Mesenchymal stem cell (in vitro differentiated cells and primary cell): ENCODE results near the gene AHNAK2.

Source experiments
- DNase-seq: peaks from one replicate; pipeline ENCODE4 v3.0.0-alpha.2; 2013
- H2AFZ ChIP-seq: one replicate; pipeline ENCODE4 v1.6.1; 2013; ENCODE audit warnings: low read depth, mild to moderate bottlenecking, control low read depth, inconsistent platforms, low read length, moderate library complexity
- H2AK5ac ChIP-seq: 2 replicates; pipeline ENCODE4 v1.6.1; 2013; ENCODE audit warnings: low read length, moderate library complexity, mild to moderate bottlenecking, inconsistent platforms; ENCODE audit not compliant: severe bottlenecking
- H2BK120ac ChIP-seq: one replicate; pipeline ENCODE4 v1.6.1; 2013; ENCODE audit warnings: low read depth, mild to moderate bottlenecking, inconsistent platforms, low read length, moderate library complexity
- H2BK12ac ChIP-seq, 2 experiments: one replicate each; pipeline ENCODE4 v1.6.1; 2013; ENCODE audit warnings: inconsistent platforms in 2 of 2, low read length in 2 of 2, mild to moderate bottlenecking in 2 of 2, moderate library complexity in 2 of 2, control low read depth in 1 of 2
- H2BK15ac ChIP-seq: one replicate; pipeline ENCODE4 v1.6.1; 2013; ENCODE audit warnings: mild to moderate bottlenecking, low read depth, inconsistent platforms; ENCODE audit not compliant: poor library complexity, severe bottlenecking
- H2BK5ac ChIP-seq: 2 replicates; pipeline ENCODE4 v1.6.1; 2013; ENCODE audit warnings: low read depth, mild to moderate bottlenecking, low read length, control low read depth, inconsistent platforms; ENCODE audit not compliant: poor library complexity, severe bottlenecking
- H3K14ac ChIP-seq, 2 experiments: one replicate each; pipeline ENCODE4 v1.6.1; 2013; ENCODE audit warnings: inconsistent platforms in 2 of 2, low read length in 2 of 2, control low read depth in 1 of 2, mild to moderate bottlenecking in 1 of 2, moderate library complexity in 1 of 2
- H3K18ac ChIP-seq, 2 experiments: one replicate each; pipeline ENCODE4 v1.6.1; 2013; ENCODE audit warnings: inconsistent platforms in 2 of 2, low read length in 2 of 2, control low read depth in 1 of 2, low read depth in 1 of 2, mild to moderate bottlenecking in 1 of 2
- H3K23ac ChIP-seq, 2 experiments: one replicate each; pipeline ENCODE4 v1.6.1; 2013; ENCODE audit warnings: inconsistent platforms in 2 of 2, low read length in 2 of 2, mild to moderate bottlenecking in 2 of 2, moderate library complexity in 2 of 2, control low read depth in 1 of 2
- H3K27ac ChIP-seq: 2 replicates; pipeline ENCODE4 v1.5.1; 2013; ENCODE audit warnings: mild to moderate bottlenecking, moderate library complexity, low read length, control low read depth, inconsistent platforms; ENCODE audit not compliant: poor library complexity, severe bottlenecking
- H3K27me3 ChIP-seq, 2 experiments: 2 replicates each; pipeline versions ENCODE4 v1.6.1 to v1.7.0; 2013; ENCODE audit warnings: low read length in 2 of 2, mild to moderate bottlenecking in 2 of 2, moderate library complexity in 2 of 2, control low read depth in 1 of 2, inconsistent platforms in 1 of 2; ENCODE audit not compliant: control insufficient read depth in 1 of 2, insufficient read depth in 1 of 2
- H3K36me3 ChIP-seq, 2 experiments: 2 replicates each; pipeline versions ENCODE4 v1.6.1 to v1.7.0; 2013; ENCODE audit warnings: low read length in 2 of 2, control low read depth in 1 of 2, inconsistent platforms in 1 of 2, low read depth in 1 of 2, mild to moderate bottlenecking in 1 of 2; ENCODE audit not compliant: insufficient read depth in 2 of 2, control insufficient read depth in 1 of 2
- H3K4ac ChIP-seq, 2 experiments: one replicate each; pipeline ENCODE4 v1.6.1; 2013; ENCODE audit warnings: inconsistent platforms in 2 of 2, low read length in 2 of 2, mild to moderate bottlenecking in 2 of 2, moderate library complexity in 2 of 2, control low read depth in 1 of 2, low read depth in 1 of 2
- H3K4me1 ChIP-seq: 2 replicates; pipeline ENCODE4 v1.6.1; 2013; ENCODE audit warnings: low read depth, low read length, control low read depth; ENCODE audit not compliant: control insufficient read depth, insufficient read depth
- H3K4me2 ChIP-seq: 2 replicates; pipeline ENCODE4 v1.6.1; 2013; ENCODE audit warnings: low read length, mild to moderate bottlenecking, inconsistent platforms; ENCODE audit not compliant: poor library complexity, severe bottlenecking
- H3K4me3 ChIP-seq, 2 experiments: 2 replicates each; pipeline versions ENCODE4 v1.5.1 to v1.7.0; 2013; ENCODE audit warnings: low read length in 2 of 2, mild to moderate bottlenecking in 2 of 2, control low read depth in 1 of 2, low read depth in 1 of 2; ENCODE audit not compliant: insufficient read depth in 1 of 2
- H3K79me1 ChIP-seq: replicated peaks from 2 replicates; pipeline ENCODE4 v1.6.1; 2013; ENCODE audit warnings: mild to moderate bottlenecking, control low read depth, low read length, inconsistent platforms; ENCODE audit not compliant: poor library complexity, severe bottlenecking
- H3K9ac ChIP-seq: 2 replicates; pipeline ENCODE4 v1.7.0; 2013; ENCODE audit warnings: mild to moderate bottlenecking, low read length, moderate library complexity
- H3K9me3 ChIP-seq: 2 replicates; pipeline ENCODE4 v1.7.0; 2013; ENCODE audit warnings: mild to moderate bottlenecking, low read length; ENCODE audit not compliant: control insufficient read depth
- H4K8ac ChIP-seq: one replicate; pipeline ENCODE4 v1.6.1; 2013; ENCODE audit warnings: inconsistent platforms, mild to moderate bottlenecking, low read length, moderate library complexity
- H4K91ac ChIP-seq: one replicate; pipeline ENCODE4 v1.6.1; 2013; ENCODE audit warnings: mild to moderate bottlenecking, low read length, inconsistent platforms
- WGBS: methylation state at CpG from one replicate; pipeline ENCODE4 v1.1.7; 2013; ENCODE audit warnings: mixed read lengths; 5-methylcytosine and 5-hydroxymethylcytosine counted together

Gene AHNAK2

DNA sequence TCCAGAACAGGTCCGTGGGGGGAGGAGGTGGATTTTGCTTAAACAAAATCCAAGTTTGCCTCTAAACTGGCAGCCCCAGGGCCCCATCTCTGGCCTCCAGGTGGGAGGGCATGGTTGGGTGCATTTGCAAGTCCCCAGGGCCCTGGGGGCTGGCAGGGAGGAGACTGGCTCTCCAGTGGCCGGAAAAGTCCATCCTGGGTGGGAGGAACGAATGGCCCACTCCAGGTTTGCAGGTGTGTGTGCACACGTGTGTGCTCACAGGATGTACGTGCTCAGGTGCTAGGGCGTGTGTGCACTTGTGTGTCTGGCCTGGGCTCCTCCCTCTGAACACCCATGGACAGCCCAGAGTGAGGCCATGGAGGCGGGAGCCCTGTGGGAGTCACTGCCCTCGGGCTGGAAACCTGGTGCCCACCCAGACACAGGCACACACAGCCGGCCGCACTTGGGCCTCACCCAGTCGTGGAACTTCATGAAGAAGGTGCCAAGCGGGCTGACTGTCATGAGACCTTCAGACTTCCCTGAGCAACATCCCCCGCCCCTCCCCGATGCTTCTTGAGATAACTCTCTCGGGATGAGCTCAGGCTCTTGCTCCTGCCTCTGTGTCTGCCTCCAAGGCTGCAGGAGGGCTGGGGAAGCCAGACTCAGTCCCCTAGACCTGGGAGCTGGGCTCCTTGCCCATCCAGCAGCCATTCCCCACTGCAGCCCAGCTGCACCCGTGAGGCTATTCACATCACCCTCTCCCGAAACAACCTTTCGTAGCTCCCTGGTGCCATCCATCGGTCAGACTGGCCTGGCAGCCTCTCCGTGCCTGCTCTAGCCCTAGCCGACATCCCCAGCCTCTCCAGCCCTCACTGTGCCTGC, 9.4 kb downstream of the AHNAK2 start:
- Histone ChIP-seq H2BK5ac (no peak overlapping the region), H3K79me1 (peaks cover 24% of the 10 kb centered on the region), H3K23ac (no peak overlapping the region), H3K14ac (peak overlapping the region in 1 of 2 experiments; percentile 98), H3K27me3 (no peaks in the 10 kb centered on the region), H2AFZ (no peak overlapping the region), H4K8ac (peak overlapping the region; percentile 82), H3K4ac (peak overlapping the region; percentile 74 to 77), H2AK5ac (peak overlapping the region; percentile 84), H2BK120ac (peak overlapping the region; percentile 74), H3K4me1 (peaks cover 80% of the 10 kb centered on the region), H3K4me3 (peak overlapping the region; percentile 27 to 98), H3K9me3 (no peaks in the 10 kb centered on the region), H2BK15ac (peak overlapping the region; percentile 82), H2BK12ac (peak overlapping the region; percentile 33 to 64), H3K9ac (peak overlapping the region; percentile 91), H4K91ac (peak overlapping the region; percentile 81), H3K18ac (peak overlapping the region; percentile 59 to 98), H3K4me2 (peak overlapping the region; percentile 82), H3K27ac (peak overlapping the region; percentile 63), H3K36me3 (peaks cover 17 to 24% of the 10 kb centered on the region in 2 experiments)
- peak; percentile 65 for DNase-seq
- WGBS: 59% methylated on average over 21 of the region's 21 CpGs

DNA sequence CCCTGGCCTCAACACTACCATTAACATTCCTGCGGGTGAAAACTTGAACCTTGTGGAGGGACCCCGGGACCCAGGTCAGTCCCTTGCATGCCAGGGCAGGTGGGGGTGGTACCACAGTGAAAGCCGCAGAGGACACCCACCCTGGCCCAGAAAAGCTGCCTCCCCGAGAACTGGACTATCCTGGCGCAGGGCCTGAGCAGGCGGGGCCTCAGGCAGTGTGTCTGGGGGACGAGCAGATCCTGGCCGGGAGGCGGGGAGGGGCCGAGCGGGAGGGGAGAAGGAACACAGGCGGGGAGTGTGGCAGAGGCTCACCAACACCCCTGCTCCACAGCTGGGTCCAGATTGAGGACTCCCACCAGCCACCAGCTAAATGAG, 10.0 kb downstream of the AHNAK2 start:
- Histone ChIP-seq H3K27me3 (no peaks in the 10 kb centered on the region), H3K18ac (peak overlapping the region; percentile 59 to 98), H2BK5ac (no peak overlapping the region), H2AK5ac (peak overlapping the region; percentile 84), H3K27ac (peak overlapping the region; percentile 63), H3K4ac (peak overlapping the region in 1 of 2 experiments; percentile 71), H2BK120ac (peak overlapping the region; percentile 74), H4K8ac (peak overlapping the region; percentile 82), H3K9me3 (no peaks in the 10 kb centered on the region), H3K9ac (peak overlapping the region; percentile 91), H3K4me1 (peaks cover 74% of the 10 kb centered on the region), H2BK15ac (no peak overlapping the region), H4K91ac (no peak overlapping the region), H3K36me3 (peaks cover 17 to 26% of the 10 kb centered on the region in 2 experiments), H3K4me2 (peak overlapping the region; percentile 82), H2AFZ (no peak overlapping the region), H3K14ac (no peak overlapping the region), H3K79me1 (peaks cover 24% of the 10 kb centered on the region), H3K23ac (no peak overlapping the region), H2BK12ac (peak overlapping the region; percentile 15 to 34), H3K4me3 (peak overlapping the region; percentile 27 to 98)
- peak; percentile 70 for DNase-seq
- WGBS: 0% methylated on average over 5 of the region's 12 CpGs

DNA sequence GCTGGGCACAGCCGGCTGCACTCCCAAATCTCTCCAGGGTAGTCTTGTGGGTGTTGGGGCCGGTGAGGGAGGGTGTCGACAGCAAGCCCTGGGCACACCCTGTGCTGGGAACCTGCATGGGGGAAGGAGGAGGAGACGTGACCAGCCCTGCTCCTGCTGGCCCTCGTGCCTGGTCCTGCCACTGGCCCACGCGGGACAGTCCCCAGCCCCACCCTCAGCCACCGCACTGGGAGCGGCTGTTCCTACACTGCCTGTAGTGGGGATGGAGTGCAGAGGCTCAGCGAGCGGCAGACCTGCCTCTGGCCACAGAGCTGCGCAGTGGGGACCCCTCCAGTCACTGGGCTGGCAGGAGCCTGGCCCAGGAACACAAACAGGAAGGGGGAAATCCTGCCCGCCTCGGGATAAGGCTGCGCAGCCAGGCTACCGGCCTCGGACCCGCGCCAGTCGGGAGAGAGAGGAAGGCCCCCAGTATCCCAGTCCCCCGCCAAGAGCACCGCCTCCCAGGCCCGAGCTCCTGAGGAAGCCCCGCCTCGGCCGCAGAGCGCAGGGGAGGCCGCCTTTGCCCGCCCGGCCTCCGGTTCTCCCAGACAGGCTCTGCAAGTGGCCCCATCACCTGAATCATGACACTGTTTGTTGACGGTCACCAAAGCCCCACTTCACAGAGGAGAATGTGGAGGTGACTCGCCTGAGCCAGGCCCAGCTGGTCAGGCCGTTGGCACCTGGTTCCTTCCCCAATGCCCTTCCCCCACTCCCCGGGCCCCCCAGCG, 10.6 kb downstream of the AHNAK2 start:
- peak; percentile 55 for DNase-seq
- peaks cover 17 to 31% of the 10 kb centered on the region in 2 experiments for H3K36me3 ChIP-seq
- peak overlapping the region in 1 of 2 experiments; percentile 97 for H3K14ac ChIP-seq
- peak overlapping the region; percentile 15 for H2AK5ac ChIP-seq
- H2BK12ac ChIP-seq: peak overlapping the region; percentile 80 to 97
- no peak overlapping the region for H2BK5ac ChIP-seq
- H4K91ac ChIP-seq: peak overlapping the region; percentile 77
- H3K4ac ChIP-seq: peak overlapping the region; percentile 46 to 73
- H3K9ac ChIP-seq: peak overlapping the region; percentile 91
- peak overlapping the region; percentile 87 for H4K8ac ChIP-seq
- H3K27me3 ChIP-seq: no peaks in the 10 kb centered on the region
- H3K4me1 ChIP-seq: peaks cover 68% of the 10 kb centered on the region
- peak overlapping the region; percentile 63 for H3K27ac ChIP-seq
- H2BK120ac ChIP-seq: peak overlapping the region; percentile 13
- peak overlapping the region; percentile 30 to 98 for H3K4me3 ChIP-seq
- peak overlapping the region; percentile 69 for H2AFZ ChIP-seq
- WGBS: 4% methylated on average over 35 of the region's 36 CpGs
- H2BK15ac ChIP-seq: peak overlapping the region; percentile 23
- no peak overlapping the region for H3K23ac ChIP-seq
- H3K4me2 ChIP-seq: peak overlapping the region; percentile 82
- peaks cover 23% of the 10 kb centered on the region for H3K79me1 ChIP-seq
- no peaks in the 10 kb centered on the region for H3K9me3 ChIP-seq
- H3K18ac ChIP-seq: peak overlapping the region; percentile 59 to 98
